Measurements from ENCODE around the gene MICAL3.
"Not testable (repeated sequence)": the region's sequence is repeated elsewhere in the genome, so short reads cannot be mapped to it uniquely, and the experiment has no call there.

MICAL3 gene

GRCh38 chr22:17772249-17772957 lies 252.0 kb downstream of the MICAL3 start:
- H3K36me3 ChIP-seq (ENCODE audit: insufficient read depth, low read length), result no peaks in the 10 kb centered on the region
- H3K4me1 ChIP-seq (ENCODE audit: insufficient read depth, low read length), result peaks cover 6% of the 10 kb centered on the region
- no peaks in the 10 kb centered on the region for H3K27me3 ChIP-seq (ENCODE audit: control insufficient read depth in 1 of 2, insufficient read depth in 2 of 2, low read length in 2 of 2)
- no peak overlapping the region for H3K9ac ChIP-seq (ENCODE audit: low read length)
- H3K9me3 ChIP-seq (ENCODE audit: low read length), result no peaks in the 10 kb centered on the region
- H3K4me3 ChIP-seq (ENCODE audit: low read depth in 1 of 2, low read length in 2 of 2), result no peak overlapping the region
- H3K27ac ChIP-seq (ENCODE audit: low read depth, low read length), result no peak overlapping the region

GRCh38 chr22:17770180-17771077 lies 253.9 kb downstream of the MICAL3 start:
- no peak overlapping the region for H3K4me3 ChIP-seq (ENCODE audit: low read depth in 1 of 2, low read length in 2 of 2)
- H3K9me3 ChIP-seq (ENCODE audit: low read length), result no peaks in the 10 kb centered on the region
- no peaks in the 10 kb centered on the region for H3K36me3 ChIP-seq (ENCODE audit: insufficient read depth, low read length)
- H3K9ac ChIP-seq (ENCODE audit: low read length), result no peak overlapping the region
- H3K4me1 ChIP-seq (ENCODE audit: insufficient read depth, low read length), result peaks cover 6% of the 10 kb centered on the region
- H3K27me3 ChIP-seq (ENCODE audit: control insufficient read depth in 1 of 2, insufficient read depth in 2 of 2, low read length in 2 of 2), result no peaks in the 10 kb centered on the region
- H3K27ac ChIP-seq (ENCODE audit: low read depth, low read length), result no peak overlapping the region

GRCh38 chr22:17769716-17770082 lies 254.7 kb downstream of the MICAL3 start:
- H3K9me3 ChIP-seq (ENCODE audit: low read length), result no peaks in the 10 kb centered on the region
- no peak overlapping the region for H3K27ac ChIP-seq (ENCODE audit: low read depth, low read length)
- H3K27me3 ChIP-seq (ENCODE audit: control insufficient read depth in 1 of 2, insufficient read depth in 2 of 2, low read length in 2 of 2), result no peaks in the 10 kb centered on the region
- no peak overlapping the region for H3K9ac ChIP-seq (ENCODE audit: low read length)
- H3K4me1 ChIP-seq (ENCODE audit: insufficient read depth, low read length), result peaks cover 2% of the 10 kb centered on the region
- H3K36me3 ChIP-seq (ENCODE audit: insufficient read depth, low read length), result no peaks in the 10 kb centered on the region
- H3K4me3 ChIP-seq (ENCODE audit: low read depth in 1 of 2, low read length in 2 of 2), result no peak overlapping the region

- no peaks in the 10 kb centered on the region for H3K27me3 ChIP-seq (ENCODE audit: control insufficient read depth in 1 of 2, insufficient read depth in 2 of 2, low read length in 2 of 2)
- no peak overlapping the region for H3K4me3 ChIP-seq (ENCODE audit: low read depth in 1 of 2, low read length in 2 of 2)
- no peaks in the 10 kb centered on the region for H3K9me3 ChIP-seq (ENCODE audit: low read length)
- no peak overlapping the region for H3K27ac ChIP-seq (ENCODE audit: low read depth, low read length)
- H3K36me3 ChIP-seq (ENCODE audit: insufficient read depth, low read length), result no peaks in the 10 kb centered on the region
- no peak overlapping the region for H3K9ac ChIP-seq (ENCODE audit: low read length)
- no peaks in the 10 kb centered on the region for H3K4me1 ChIP-seq (ENCODE audit: insufficient read depth, low read length)
Observed at GRCh38 chr22:17769013-17769715, 255.2 kb downstream of the MICAL3 start.

- Histone ChIP-seq H3K27ac (ENCODE audit: low read depth, low read length) (no peak overlapping the region), H3K36me3 (ENCODE audit: insufficient read depth, low read length) (no peaks in the 10 kb centered on the region), H3K4me1 (ENCODE audit: insufficient read depth, low read length) (no peaks in the 10 kb centered on the region), H3K9ac (ENCODE audit: low read length) (no peak overlapping the region), H3K4me3 (ENCODE audit: low read depth in 1 of 2, low read length in 2 of 2) (no peak overlapping the region), H3K27me3 (ENCODE audit: control insufficient read depth in 1 of 2, insufficient read depth in 2 of 2, low read length in 2 of 2) (no peaks in the 10 kb centered on the region), H3K9me3 (ENCODE audit: low read length) (no peaks in the 10 kb centered on the region)
Observed at GRCh38 chr22:17767233-17768065, 256.9 kb downstream of the MICAL3 start.

GRCh38 chr22:17764852-17765251 lies 259.5 kb downstream of the MICAL3 start:
- H3K9me3 ChIP-seq (ENCODE audit: low read length); H3K4me3 ChIP-seq (ENCODE audit: low read depth in 1 of 2, low read length in 2 of 2); H3K27me3 ChIP-seq (ENCODE audit: control insufficient read depth in 1 of 2, insufficient read depth in 2 of 2, low read length in 2 of 2); H3K9ac ChIP-seq (ENCODE audit: low read length); H3K4me1 ChIP-seq (ENCODE audit: insufficient read depth, low read length); H3K27ac ChIP-seq (ENCODE audit: low read depth, low read length); H3K36me3 ChIP-seq (ENCODE audit: insufficient read depth, low read length): not testable (repeated sequence)

- H3K4me3 ChIP-seq (ENCODE audit: low read depth in 1 of 2, low read length in 2 of 2), result no peak overlapping the region
- no peaks in the 10 kb centered on the region for H3K9me3 ChIP-seq (ENCODE audit: low read length)
- H3K36me3 ChIP-seq (ENCODE audit: insufficient read depth, low read length), result no peaks in the 10 kb centered on the region
- H3K4me1 ChIP-seq (ENCODE audit: insufficient read depth, low read length), result no peaks in the 10 kb centered on the region
- H3K27me3 ChIP-seq (ENCODE audit: control insufficient read depth in 1 of 2, insufficient read depth in 2 of 2, low read length in 2 of 2), result no peaks in the 10 kb centered on the region
- no peak overlapping the region for H3K9ac ChIP-seq (ENCODE audit: low read length)
- no peak overlapping the region for H3K27ac ChIP-seq (ENCODE audit: low read depth, low read length)
Observed at GRCh38 chr22:17764036-17764435, 260.3 kb downstream of the MICAL3 start.

GRCh38 chr22:17763442-17763841 lies 260.9 kb downstream of the MICAL3 start:
- not testable (repeated sequence) for H3K4me3 ChIP-seq (ENCODE audit: low read depth in 1 of 2, low read length in 2 of 2); H3K27ac ChIP-seq (ENCODE audit: low read depth, low read length); H3K9me3 ChIP-seq (ENCODE audit: low read length)

DNA sequence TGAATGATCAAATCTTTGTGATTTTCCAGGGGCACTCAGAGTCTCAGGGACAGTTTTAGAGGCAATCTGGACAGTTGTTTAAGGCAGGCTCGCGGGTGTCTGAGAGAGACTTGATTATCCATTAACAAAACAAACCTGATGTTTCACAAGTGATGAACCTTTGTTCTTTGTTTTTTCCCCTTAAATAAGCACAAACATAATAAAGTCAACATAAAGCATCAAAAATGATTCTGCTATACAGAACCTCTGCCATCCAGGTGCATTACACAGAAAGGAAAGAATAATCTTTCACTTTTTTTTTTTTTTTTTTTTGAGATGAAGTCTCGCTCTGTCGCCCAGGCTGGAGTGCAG lies 263.2 kb downstream of the MICAL3 start:
- H3K36me3 ChIP-seq (ENCODE audit: insufficient read depth, low read length), result no peaks in the 10 kb centered on the region
- no peak overlapping the region for H3K4me3 ChIP-seq (ENCODE audit: low read depth in 1 of 2, low read length in 2 of 2)
- no peaks in the 10 kb centered on the region for H3K9me3 ChIP-seq (ENCODE audit: low read length)
- H3K9ac ChIP-seq (ENCODE audit: low read length), result no peak overlapping the region
- H3K27me3 ChIP-seq (ENCODE audit: control insufficient read depth in 1 of 2, insufficient read depth in 2 of 2, low read length in 2 of 2), result no peaks in the 10 kb centered on the region
- H3K27ac ChIP-seq (ENCODE audit: low read depth, low read length), result no peak overlapping the region
- no peaks in the 10 kb centered on the region for H3K4me1 ChIP-seq (ENCODE audit: insufficient read depth, low read length)

More at GRCh38 chr22:17763442-17763841, 260.9 kb downstream of the MICAL3 start:
- H3K36me3 ChIP-seq (ENCODE audit: insufficient read depth, low read length); H3K27me3 ChIP-seq (ENCODE audit: control insufficient read depth in 1 of 2, insufficient read depth in 2 of 2, low read length in 2 of 2); H3K4me1 ChIP-seq (ENCODE audit: insufficient read depth, low read length); H3K9ac ChIP-seq (ENCODE audit: low read length): not testable (repeated sequence)

DNA sequence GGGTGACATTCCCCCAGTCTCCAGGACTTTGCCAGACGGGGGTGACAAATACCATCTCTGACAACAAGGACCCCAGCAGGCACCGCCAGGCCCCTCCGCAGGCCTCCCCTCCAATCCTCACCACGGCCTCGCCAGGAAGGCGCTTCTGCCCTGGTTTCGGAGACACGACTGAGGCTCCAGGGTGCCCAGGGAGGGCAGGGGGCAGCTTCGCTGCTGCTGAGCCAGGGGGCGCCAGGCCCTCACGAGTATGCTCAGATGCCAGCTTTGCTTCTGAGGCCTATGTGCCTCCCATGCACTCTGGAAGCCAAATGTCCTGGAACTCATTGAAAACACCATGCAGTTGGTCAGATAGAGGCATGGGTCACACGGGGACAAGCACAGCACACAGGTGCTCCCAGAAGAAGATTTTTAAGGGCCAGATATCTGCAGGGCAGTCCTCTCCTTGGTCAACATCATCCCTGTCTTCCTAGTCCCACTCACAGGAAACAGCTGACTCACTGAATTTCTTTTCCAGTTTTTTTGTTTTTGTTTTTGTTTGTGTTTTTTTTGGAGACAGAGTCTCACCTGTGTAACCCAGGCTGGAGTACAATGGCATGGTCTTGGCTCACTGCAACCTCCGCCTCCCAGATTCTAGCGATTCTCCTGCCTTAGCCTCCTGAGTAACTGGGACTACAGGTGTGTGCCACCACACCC lies 270.0 kb downstream of the MICAL3 start:
- Histone ChIP-seq H3K4me1 (ENCODE audit: insufficient read depth, low read length) (no peaks in the 10 kb centered on the region), H3K36me3 (ENCODE audit: insufficient read depth, low read length) (no peaks in the 10 kb centered on the region), H3K4me3 (ENCODE audit: low read depth in 1 of 2, low read length in 2 of 2) (no peak overlapping the region), H3K27ac (ENCODE audit: low read depth, low read length) (no peak overlapping the region), H3K9me3 (ENCODE audit: low read length) (no peaks in the 10 kb centered on the region), H3K27me3 (ENCODE audit: control insufficient read depth in 1 of 2, insufficient read depth in 2 of 2, low read length in 2 of 2) (no peaks in the 10 kb centered on the region), H3K9ac (ENCODE audit: low read length) (no peak overlapping the region)
